OCI-LY7 (cell line): Measurements from ENCODE around the gene RIMKLB.

Experiments
- EZH2phosphoT487 ChIP-seq: fragments of 200-600 bp; sonication (generic); IDR thresholded peaks from 2 replicates; pipeline ENCODE4 v1.6.1; 2018; ENCODE audit warnings: low read depth, borderline replicate concordance, mild to moderate bottlenecking, mixed run types, antibody characterized with exemption, low read length, moderate library complexity, mixed read lengths
- TF ChIP-seq, protein P1 (sequence below): fragments of 200-600 bp; sonication (generic); conservative IDR thresholded peaks from 2 replicates; pipeline ENCODE4 v1.5.1; 2014; ENCODE audit warnings: mild to moderate bottlenecking, antibody characterized with exemption, low read length, moderate library complexity, mixed read lengths

DNA sequence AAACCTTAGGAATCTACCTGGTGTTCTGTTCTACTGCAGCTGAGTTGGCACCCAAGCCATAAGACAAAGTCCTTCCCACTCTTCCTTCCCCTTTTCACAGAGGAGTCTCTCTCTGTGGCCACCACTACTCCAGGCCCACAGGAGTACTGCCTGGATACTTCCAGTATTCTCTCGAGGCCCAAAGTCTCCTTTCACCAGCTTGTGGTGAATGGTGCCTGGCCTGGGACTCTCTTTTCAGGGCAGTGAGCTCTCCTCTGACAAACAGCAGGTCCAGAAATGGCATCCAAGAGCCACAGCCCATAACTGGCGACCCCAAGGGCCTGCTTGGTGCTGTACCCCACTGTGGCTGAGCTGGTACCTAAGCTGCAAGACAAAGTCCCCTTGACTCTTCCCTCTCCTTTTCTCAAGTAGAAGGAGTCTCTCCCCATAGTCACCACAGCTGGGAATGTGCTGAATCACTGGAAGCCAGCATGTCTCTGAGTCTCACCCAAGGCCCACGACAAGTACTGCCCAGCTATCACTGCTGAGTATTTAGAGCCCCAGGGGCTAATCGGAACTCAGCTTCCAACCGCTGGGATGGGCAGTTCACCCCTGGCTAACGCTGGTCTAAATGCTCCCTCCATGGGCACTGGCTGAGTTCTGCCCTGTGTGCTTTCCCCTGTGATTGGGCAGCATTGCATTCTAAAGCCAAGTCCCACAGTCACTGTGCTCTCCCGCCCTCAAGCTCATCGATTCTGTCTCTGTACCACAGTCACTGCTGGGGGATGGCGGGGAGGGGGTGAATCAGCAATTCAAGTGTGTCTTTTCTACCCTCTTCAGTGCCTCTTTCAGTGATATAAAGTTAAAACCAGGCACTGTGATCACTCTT is 130.7 kb downstream of the RIMKLB start:
- TF ChIP-seq, protein P1, sequence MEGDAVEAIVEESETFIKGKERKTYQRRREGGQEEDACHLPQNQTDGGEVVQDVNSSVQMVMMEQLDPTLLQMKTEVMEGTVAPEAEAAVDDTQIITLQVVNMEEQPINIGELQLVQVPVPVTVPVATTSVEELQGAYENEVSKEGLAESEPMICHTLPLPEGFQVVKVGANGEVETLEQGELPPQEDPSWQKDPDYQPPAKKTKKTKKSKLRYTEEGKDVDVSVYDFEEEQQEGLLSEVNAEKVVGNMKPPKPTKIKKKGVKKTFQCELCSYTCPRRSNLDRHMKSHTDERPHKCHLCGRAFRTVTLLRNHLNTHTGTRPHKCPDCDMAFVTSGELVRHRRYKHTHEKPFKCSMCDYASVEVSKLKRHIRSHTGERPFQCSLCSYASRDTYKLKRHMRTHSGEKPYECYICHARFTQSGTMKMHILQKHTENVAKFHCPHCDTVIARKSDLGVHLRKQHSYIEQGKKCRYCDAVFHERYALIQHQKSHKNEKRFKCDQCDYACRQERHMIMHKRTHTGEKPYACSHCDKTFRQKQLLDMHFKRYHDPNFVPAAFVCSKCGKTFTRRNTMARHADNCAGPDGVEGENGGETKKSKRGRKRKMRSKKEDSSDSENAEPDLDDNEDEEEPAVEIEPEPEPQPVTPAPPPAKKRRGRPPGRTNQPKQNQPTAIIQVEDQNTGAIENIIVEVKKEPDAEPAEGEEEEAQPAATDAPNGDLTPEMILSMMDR, result no peak
- TF ChIP-seq EZH2phosphoT487, result no peak
